SK-N-SH treated with all-trans-retinoic acid at 6 μM for 48 hours (cell line): Measurements from ENCODE around the gene SLC12A4.

Experiments used
- ATAC-seq: fragments of 200-7000 bp; cut with Tn5 transposase; 3 replicates; pipeline ENCODE4 v1.9.1; 2020; ENCODE audit warnings: mild to moderate bottlenecking, moderate library complexity
- ARNTL ChIP-seq: fragments of 450-650 bp; formaldehyde crosslinking; IDR thresholded peaks from 2 replicates; pipeline ENCODE4 v1.5.0; 2020; ENCODE audit warnings: low read depth, mild to moderate bottlenecking, moderate library complexity, borderline replicate concordance
- BACH2 ChIP-seq: fragments of 250-450 bp; sonication (Bioruptor Pico); IDR thresholded peaks from 2 replicates; pipeline ENCODE4 v1.9.0; 2021; ENCODE audit warnings: mild to moderate bottlenecking, borderline replicate concordance
- CSDC2 ChIP-seq: fragments of 250-450 bp; sonication (Bioruptor Pico); IDR thresholded peaks from 2 replicates; pipeline ENCODE4 v1.5.0; 2020; ENCODE audit warnings: mild to moderate bottlenecking, moderate library complexity
- ESRRG ChIP-seq: fragments of 250-450 bp; sonication (Bioruptor Pico); IDR thresholded peaks from 2 replicates; pipeline ENCODE4 v1.6.1; 2021; ENCODE audit warnings: mild to moderate bottlenecking
- GLIS3 ChIP-seq: fragments of 250-450 bp; sonication (Bioruptor Pico); IDR thresholded peaks from 2 replicates; pipeline ENCODE4 v1.5.0; 2020; ENCODE audit warnings: mild to moderate bottlenecking, moderate library complexity
- ISL1 ChIP-seq: fragments of 250-450 bp; sonication (Bioruptor Pico); IDR thresholded peaks from 2 replicates; pipeline ENCODE4 v2.1.2; 2022; ENCODE audit warnings: mild to moderate bottlenecking, moderate library complexity
- OSR1 ChIP-seq: fragments of 250-450 bp; sonication (Bioruptor Pico); IDR thresholded peaks from 2 replicates; pipeline ENCODE4 v1.8.0; 2022; ENCODE audit warnings: moderate library complexity, mild to moderate bottlenecking, inconsistent platforms
- PPARA ChIP-seq: fragments of 250-450 bp; sonication (Bioruptor Pico); IDR thresholded peaks from 2 replicates; pipeline ENCODE4 v1.5.0; 2020; ENCODE audit warnings: mild to moderate bottlenecking, borderline replicate concordance
- SNAI2 ChIP-seq: fragments of 250-450 bp; sonication (Bioruptor Pico); IDR thresholded peaks from 2 replicates; pipeline ENCODE4 v1.5.0; 2020; ENCODE audit warnings: mild to moderate bottlenecking, moderate library complexity
- TCF4 ChIP-seq: fragments of 250-450 bp; sonication (Bioruptor Pico); IDR thresholded peaks from 2 replicates; pipeline ENCODE4 v1.8.0; 2021; ENCODE audit warnings: mild to moderate bottlenecking, moderate library complexity, borderline replicate concordance
- TOX ChIP-seq: fragments of 250-450 bp; sonication (Bioruptor Pico); IDR thresholded peaks from 2 replicates; pipeline ENCODE4 v1.8.0; 2021; ENCODE audit warnings: mild to moderate bottlenecking, moderate library complexity, borderline replicate concordance
- ZC3H10 ChIP-seq: fragments of 250-450 bp; sonication (Bioruptor Pico); IDR thresholded peaks from 2 replicates; pipeline ENCODE4 v1.5.1; 2021; ENCODE audit warnings: mild to moderate bottlenecking, moderate library complexity
- ZFP3 ChIP-seq: fragments of 250-450 bp; sonication (Bioruptor Pico); IDR thresholded peaks from 2 replicates; pipeline ENCODE4 v1.5.0; 2020; ENCODE audit warnings: mild to moderate bottlenecking, moderate library complexity
- ZFP30 ChIP-seq: fragments of 450-650 bp; formaldehyde crosslinking; IDR thresholded peaks from 2 replicates; pipeline ENCODE4 v1.5.0; 2022; ENCODE audit warnings: mild to moderate bottlenecking, moderate library complexity
- ZNF565 ChIP-seq: fragments of 450-650 bp; formaldehyde crosslinking; conservative IDR thresholded peaks from 2 replicates; pipeline ENCODE4 v1.5.0; 2020; ENCODE audit warnings: low read depth, mild to moderate bottlenecking, moderate library complexity
- ZNF70 ChIP-seq: fragments of 450-650 bp; formaldehyde crosslinking; IDR thresholded peaks from 2 replicates; pipeline ENCODE4 v1.5.0; 2020; ENCODE audit warnings: mild to moderate bottlenecking, moderate library complexity
- ZNF8 ChIP-seq: fragments of 450-650 bp; formaldehyde crosslinking; IDR thresholded peaks from 2 replicates; pipeline ENCODE4 v1.5.0; 2020; ENCODE audit warnings: mild to moderate bottlenecking, moderate library complexity
- TF ChIP-seq, protein P1 (sequence below): fragments of 250-450 bp; sonication (Bioruptor Pico); IDR thresholded peaks from 2 replicates; pipeline ENCODE4 v1.5.0; 2020; ENCODE audit warnings: mild to moderate bottlenecking, moderate library complexity
- TF ChIP-seq, protein P2 (sequence below): fragments of 250-450 bp; sonication (Bioruptor Pico); IDR thresholded peaks from 2 replicates; pipeline ENCODE4 v1.8.0; 2021; ENCODE audit warnings: low read depth, mild to moderate bottlenecking, moderate library complexity, borderline replicate concordance
- TF ChIP-seq, protein P3 (sequence below): fragments of 250-450 bp; sonication (Bioruptor Pico); IDR thresholded peaks from 2 replicates; pipeline ENCODE4 v1.8.0; 2020; ENCODE audit warnings: mild to moderate bottlenecking, moderate library complexity, borderline replicate concordance

Gene SLC12A4

DNA sequence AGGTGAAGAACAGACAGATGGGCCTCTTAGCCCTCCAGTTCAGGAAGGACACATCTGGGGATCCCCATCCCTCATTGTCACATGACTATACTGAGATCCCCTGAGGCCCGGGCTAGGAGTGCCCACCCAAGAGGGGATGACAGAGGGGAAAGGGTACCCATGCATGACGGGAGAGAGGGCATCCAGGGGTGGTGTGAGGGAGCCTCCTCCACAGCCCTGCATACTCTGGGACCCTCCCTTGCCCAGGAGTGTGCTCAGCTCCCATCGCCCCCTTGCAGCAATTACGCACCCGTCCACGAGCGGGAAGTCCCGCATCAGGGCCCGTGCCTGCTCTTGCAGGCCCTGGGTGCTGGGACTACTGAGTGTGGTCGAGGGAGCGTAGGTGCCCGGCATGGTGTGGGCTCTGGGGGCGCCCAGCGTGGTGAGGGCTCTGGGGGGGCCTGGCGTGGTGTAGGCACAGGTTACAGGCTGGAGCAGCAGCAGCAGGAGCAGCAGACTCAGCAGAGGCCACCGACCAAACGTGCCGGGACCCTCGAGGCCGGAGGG is 24.3 kb upstream of the SLC12A4 start:
- TF ChIP-seq ZFP30 (CRISPR knock-in tag) = no peak
- TF ChIP-seq ZNF70 = no peak
- no peak for TF ChIP-seq TCF4 (CRISPR knock-in tag)
- no peak for TF ChIP-seq BACH2
- no peak for TF ChIP-seq GLIS3 (CRISPR knock-in tag)
- TF ChIP-seq ZNF8 (CRISPR knock-in tag) = no peak
- no peak for TF ChIP-seq PPARA (CRISPR knock-in tag)
- no peak for TF ChIP-seq ISL1
- TF ChIP-seq, all 23 proteins: peak for 0
- peak; percentile 5; the same call in 2 of the 3 replicates for ATAC-seq

DNA sequence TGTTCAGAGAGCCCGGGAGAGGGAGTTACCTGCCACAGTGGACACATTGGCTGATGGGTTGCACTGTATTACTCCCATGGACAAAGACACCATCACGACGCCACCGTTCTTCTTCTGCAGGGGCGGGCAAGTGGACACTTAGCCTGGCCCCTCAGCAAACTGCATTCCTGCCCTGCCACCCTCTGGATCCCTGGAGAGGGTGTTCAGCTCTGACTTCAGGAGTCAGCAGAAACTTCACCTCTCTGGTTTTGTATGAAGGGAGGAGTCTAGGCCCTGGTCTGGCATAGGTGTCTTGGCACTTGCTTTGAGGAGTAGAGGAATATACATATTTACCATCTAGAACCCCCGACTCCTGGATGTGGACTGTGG is 21.6 kb upstream of the SLC12A4 start:
- TF ChIP-seq ZNF8 (CRISPR knock-in tag) = no peak
- no peak for TF ChIP-seq OSR1 (CRISPR knock-in tag)
- no peak for TF ChIP-seq TOX
- TF ChIP-seq SNAI2 (CRISPR knock-in tag) = no peak
- TF ChIP-seq GLIS3 (CRISPR knock-in tag) = no peak
- no peak for TF ChIP-seq ISL1
- no peak for TF ChIP-seq ZNF565 (CRISPR knock-in tag)
- no peak for TF ChIP-seq CSDC2 (CRISPR knock-in tag)
- TF ChIP-seq ARNTL (CRISPR knock-in tag) = no peak
- no peak for TF ChIP-seq ZFP3 (CRISPR knock-in tag)
- TF ChIP-seq ZFP30 (CRISPR knock-in tag) = no peak
- TF ChIP-seq, protein P1, sequence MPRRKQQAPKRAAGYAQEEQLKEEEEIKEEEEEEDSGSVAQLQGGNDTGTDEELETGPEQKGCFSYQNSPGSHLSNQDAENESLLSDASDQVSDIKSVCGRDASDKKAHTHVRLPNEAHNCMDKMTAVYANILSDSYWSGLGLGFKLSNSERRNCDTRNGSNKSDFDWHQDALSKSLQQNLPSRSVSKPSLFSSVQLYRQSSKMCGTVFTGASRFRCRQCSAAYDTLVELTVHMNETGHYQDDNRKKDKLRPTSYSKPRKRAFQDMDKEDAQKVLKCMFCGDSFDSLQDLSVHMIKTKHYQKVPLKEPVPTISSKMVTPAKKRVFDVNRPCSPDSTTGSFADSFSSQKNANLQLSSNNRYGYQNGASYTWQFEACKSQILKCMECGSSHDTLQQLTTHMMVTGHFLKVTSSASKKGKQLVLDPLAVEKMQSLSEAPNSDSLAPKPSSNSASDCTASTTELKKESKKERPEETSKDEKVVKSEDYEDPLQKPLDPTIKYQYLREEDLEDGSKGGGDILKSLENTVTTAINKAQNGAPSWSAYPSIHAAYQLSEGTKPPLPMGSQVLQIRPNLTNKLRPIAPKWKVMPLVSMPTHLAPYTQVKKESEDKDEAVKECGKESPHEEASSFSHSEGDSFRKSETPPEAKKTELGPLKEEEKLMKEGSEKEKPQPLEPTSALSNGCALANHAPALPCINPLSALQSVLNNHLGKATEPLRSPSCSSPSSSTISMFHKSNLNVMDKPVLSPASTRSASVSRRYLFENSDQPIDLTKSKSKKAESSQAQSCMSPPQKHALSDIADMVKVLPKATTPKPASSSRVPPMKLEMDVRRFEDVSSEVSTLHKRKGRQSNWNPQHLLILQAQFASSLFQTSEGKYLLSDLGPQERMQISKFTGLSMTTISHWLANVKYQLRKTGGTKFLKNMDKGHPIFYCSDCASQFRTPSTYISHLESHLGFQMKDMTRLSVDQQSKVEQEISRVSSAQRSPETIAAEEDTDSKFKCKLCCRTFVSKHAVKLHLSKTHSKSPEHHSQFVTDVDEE (CRISPR knock-in tag) = no peak
- TF ChIP-seq, protein P2, sequence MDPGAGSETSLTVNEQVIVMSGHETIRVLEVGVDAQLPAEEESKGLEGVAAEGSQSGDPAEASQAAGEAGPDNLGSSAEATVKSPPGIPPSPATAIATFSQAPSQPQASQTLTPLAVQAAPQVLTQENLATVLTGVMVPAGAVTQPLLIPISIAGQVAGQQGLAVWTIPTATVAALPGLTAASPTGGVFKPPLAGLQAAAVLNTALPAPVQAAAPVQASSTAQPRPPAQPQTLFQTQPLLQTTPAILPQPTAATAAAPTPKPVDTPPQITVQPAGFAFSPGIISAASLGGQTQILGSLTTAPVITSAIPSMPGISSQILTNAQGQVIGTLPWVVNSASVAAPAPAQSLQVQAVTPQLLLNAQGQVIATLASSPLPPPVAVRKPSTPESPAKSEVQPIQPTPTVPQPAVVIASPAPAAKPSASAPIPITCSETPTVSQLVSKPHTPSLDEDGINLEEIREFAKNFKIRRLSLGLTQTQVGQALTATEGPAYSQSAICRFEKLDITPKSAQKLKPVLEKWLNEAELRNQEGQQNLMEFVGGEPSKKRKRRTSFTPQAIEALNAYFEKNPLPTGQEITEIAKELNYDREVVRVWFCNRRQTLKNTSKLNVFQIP (CRISPR knock-in tag) = no peak
- TF ChIP-seq ESRRG (CRISPR knock-in tag) = no peak
- no peak for TF ChIP-seq PPARA (CRISPR knock-in tag)

DNA sequence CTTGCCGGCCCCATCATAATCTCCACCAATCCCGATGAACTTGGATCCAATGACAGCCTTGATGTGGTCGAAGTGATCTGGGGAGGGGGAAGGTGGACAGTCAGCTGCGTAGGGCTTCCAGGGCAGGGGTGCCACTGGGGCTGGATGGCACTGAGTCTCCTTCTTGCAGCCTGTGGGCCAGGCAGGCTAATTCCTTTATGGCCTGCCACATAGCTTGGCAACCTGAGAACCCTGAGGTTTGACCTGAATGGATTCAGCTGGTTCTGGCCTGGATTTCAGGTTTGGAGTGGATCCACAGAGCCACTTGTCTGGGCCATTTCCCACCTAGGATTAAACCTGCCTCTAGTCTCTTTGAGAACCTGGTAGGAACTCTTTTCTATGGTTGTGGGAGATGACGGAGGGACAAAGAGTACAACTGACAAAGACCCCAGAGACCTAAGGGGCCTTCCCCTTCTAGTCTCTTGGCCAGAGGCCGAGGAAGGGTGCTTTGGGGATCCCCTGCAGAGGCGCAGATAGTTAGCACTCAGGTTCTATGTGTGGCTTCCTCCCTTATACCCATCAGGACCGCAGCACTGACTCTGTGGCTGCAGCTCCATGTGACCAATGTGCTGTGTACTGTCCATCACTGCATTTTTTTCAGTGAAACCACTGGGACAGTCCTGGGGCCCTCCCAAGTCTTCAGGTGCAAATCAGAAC is 21.0 kb upstream of the SLC12A4 start:
- TF ChIP-seq ZNF565 (CRISPR knock-in tag) (no peak), TOX (no peak), ESRRG (CRISPR knock-in tag) (no peak)
- TF ChIP-seq, protein P2 (CRISPR knock-in tag) = no peak
- ATAC-seq = no peak

More for the DNA sequence above, 21.6 kb upstream of the SLC12A4 start:
- no peak for ATAC-seq

DNA sequence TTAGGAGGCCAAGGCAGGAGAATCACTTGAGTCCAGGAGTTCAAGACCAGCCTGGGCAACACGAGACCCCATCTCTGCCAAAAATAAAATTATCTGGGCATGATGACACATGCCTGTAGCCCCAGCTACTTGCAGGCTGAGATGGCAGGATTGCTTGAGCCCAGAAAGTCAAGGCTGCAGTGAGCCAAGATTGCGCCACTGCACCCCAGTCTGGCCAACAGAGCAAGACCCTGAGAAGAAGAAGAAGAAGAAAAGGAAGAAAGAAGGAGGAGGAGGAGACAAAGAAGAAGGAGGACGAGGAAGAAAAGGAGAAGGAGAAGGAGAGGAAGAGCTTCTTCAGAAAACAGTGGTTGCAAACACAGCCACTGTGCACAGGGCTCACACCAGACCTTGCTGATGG is 20.2 kb upstream of the SLC12A4 start:
- no peak for TF ChIP-seq OSR1 (CRISPR knock-in tag)
- TF ChIP-seq, protein P3, sequence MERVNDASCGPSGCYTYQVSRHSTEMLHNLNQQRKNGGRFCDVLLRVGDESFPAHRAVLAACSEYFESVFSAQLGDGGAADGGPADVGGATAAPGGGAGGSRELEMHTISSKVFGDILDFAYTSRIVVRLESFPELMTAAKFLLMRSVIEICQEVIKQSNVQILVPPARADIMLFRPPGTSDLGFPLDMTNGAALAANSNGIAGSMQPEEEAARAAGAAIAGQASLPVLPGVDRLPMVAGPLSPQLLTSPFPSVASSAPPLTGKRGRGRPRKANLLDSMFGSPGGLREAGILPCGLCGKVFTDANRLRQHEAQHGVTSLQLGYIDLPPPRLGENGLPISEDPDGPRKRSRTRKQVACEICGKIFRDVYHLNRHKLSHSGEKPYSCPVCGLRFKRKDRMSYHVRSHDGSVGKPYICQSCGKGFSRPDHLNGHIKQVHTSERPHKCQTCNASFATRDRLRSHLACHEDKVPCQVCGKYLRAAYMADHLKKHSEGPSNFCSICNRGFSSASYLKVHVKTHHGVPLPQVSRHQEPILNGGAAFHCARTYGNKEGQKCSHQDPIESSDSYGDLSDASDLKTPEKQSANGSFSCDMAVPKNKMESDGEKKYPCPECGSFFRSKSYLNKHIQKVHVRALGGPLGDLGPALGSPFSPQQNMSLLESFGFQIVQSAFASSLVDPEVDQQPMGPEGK (CRISPR knock-in tag) = no peak
- no peak for TF ChIP-seq ZFP30 (CRISPR knock-in tag)
- TF ChIP-seq SNAI2 (CRISPR knock-in tag) = no peak
- TF ChIP-seq ZC3H10 (CRISPR knock-in tag) = no peak
- TF ChIP-seq ZNF8 (CRISPR knock-in tag) = no peak
- no peak for ATAC-seq
